Tibial nerve (tissue), 4 donors: Measurements from ENCODE around the gene SLC7A4. TPM values are rescaled to one million over a fixed set of nuclear protein-coding genes. Genes with fewer than 3 reads are reported as not detected.
"Not testable (repeated sequence)": the region's sequence is repeated elsewhere in the genome, so short reads cannot be mapped to it uniquely, and the experiment has no call there.

ENCODE experiments used
- DNase-seq, 2 donors: peaks; one replicate each; pipeline ENCODE4 v3.0.0-alpha.2; 2019; ENCODE audit warnings: low spot score in 2 of 2
- H3K27ac ChIP-seq, 4 donors: fragments of 200-600 bp; sonication (generic) in 3 of 4; one replicate each; pipeline ENCODE4 v1.5.1; 2017 to 2019; ENCODE audit warnings: mild to moderate bottlenecking in 1 of 4
- H3K27me3 ChIP-seq, 2 donors: fragments of 200-600 bp; sonication (generic) in 1 of 2; one replicate each; pipeline versions ENCODE4 v1.5.1 to v1.6.0; 2017 to 2019
- H3K36me3 ChIP-seq, 3 donors: fragments of 200-600 bp; sonication (generic); one replicate each; pipeline ENCODE4 v1.5.1; 2018 to 2019
- H3K4me1 ChIP-seq, 4 donors: fragments of 200-600 bp; sonication (generic) in 3 of 4; one replicate each; pipeline ENCODE4 v1.5.1; 2017 to 2019
- H3K4me3 ChIP-seq, 4 donors: fragments of 200-600 bp; sonication (generic) in 3 of 4; one replicate each; pipeline ENCODE4 v1.5.1; 2017 to 2019; ENCODE audit warnings: mild to moderate bottlenecking in 1 of 4, moderate library complexity in 1 of 4
- H3K9me3 ChIP-seq, 4 donors: fragments of 200-600 bp; sonication (generic) in 3 of 4; one replicate each; pipeline ENCODE4 v1.5.1; 2017 to 2019
- EP300 ChIP-seq, 2 donors: sonication (generic); formaldehyde crosslinking; IDR thresholded peaks; one replicate each; pipeline ENCODE4 v1.6.1; 2017; ENCODE audit warnings: antibody characterized with exemption in 2 of 2, mild to moderate bottlenecking in 1 of 2
- POLR2A ChIP-seq, 2 donors: fragments of 450-650 bp; IDR thresholded peaks; one replicate each; pipeline ENCODE4 v1.6.1; 2017; ENCODE audit warnings: antibody characterized with exemption in 2 of 2, mild to moderate bottlenecking in 2 of 2, moderate library complexity in 2 of 2
- WGBS, 2 donors: methylation state at CpG; one replicate each; pipeline ENCODE4 v1.1.5; 2018; 5-methylcytosine and 5-hydroxymethylcytosine counted together
- total RNA-seq, 4 donors: library from RNA; depleted of rRNA; stranded (reverse); fragments of >200 nt; gene quantifications; one replicate each; pipeline ENCODE4 v1.1.0, GENCODE V29; 2016
- TF ChIP-seq, protein P1 (sequence below), 5 experiments: fragments of 200-600 bp in 3 of 5; fragments of 450-650 bp in 2 of 5; sonication (generic) in 3 of 5; IDR thresholded peaks; one replicate each; pipeline ENCODE4 v1.5.1; 2016 to 2019; ENCODE audit warnings: antibody characterized with exemption in 5 of 5, mild to moderate bottlenecking in 3 of 5, moderate library complexity in 2 of 5

Gene SLC7A4
- total RNA-seq, 4 donors from 2014 or later: 0.22 to 1.3 TPM; not detected in 2

DNA sequence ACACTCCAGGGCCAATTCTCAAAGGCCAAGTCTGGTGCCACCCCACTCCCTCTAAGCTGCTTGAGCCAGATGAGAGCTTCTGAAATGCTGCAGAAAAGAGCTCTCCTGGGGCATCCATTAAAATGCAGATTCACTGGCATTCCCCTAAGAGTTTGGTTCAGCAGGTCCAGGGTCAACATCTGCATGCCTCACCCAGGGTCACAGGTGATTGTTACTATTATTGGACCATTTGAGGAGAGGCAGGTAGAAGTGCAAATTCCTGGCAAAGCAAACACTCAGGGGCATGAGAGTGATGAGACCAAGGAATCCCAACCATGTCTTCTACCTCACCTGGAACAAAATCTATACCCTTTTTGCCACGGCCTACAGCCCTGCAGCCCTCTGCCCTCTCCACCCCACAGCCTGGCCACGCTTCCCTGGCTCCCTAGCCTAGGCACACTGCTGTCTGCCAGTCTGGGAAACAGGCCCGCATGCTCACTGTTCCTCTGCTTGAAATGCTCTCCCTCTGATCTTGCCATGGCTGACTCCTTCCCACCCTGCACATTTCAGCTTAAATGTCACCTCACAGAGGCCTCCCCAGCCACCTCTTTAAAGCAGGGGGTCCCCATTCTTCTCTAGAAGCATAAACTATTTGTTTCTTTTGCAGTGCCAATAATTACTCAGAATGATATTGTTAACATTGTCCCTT lies 21.8 kb downstream of the SLC7A4 start:
- H3K4me1 ChIP-seq: peaks cover 0 to 20% (median 18%) of the 10 kb centered on the region in 4 donors
- no peaks in the 10 kb centered on the region for H3K9me3 ChIP-seq
- H3K4me3 ChIP-seq: no peak overlapping the region
- no peaks in the 10 kb centered on the region for H3K27me3 ChIP-seq
- H3K36me3 ChIP-seq: no peaks in the 10 kb centered on the region
- no peak overlapping the region for H3K27ac ChIP-seq
- DNase-seq: no peak
- no peak for TF ChIP-seq POLR2A (IDR thresholded peaks at IDR 0.05)
- no peak for TF ChIP-seq EP300 (IDR thresholded peaks at IDR 0.05)
- TF ChIP-seq, protein P1, sequence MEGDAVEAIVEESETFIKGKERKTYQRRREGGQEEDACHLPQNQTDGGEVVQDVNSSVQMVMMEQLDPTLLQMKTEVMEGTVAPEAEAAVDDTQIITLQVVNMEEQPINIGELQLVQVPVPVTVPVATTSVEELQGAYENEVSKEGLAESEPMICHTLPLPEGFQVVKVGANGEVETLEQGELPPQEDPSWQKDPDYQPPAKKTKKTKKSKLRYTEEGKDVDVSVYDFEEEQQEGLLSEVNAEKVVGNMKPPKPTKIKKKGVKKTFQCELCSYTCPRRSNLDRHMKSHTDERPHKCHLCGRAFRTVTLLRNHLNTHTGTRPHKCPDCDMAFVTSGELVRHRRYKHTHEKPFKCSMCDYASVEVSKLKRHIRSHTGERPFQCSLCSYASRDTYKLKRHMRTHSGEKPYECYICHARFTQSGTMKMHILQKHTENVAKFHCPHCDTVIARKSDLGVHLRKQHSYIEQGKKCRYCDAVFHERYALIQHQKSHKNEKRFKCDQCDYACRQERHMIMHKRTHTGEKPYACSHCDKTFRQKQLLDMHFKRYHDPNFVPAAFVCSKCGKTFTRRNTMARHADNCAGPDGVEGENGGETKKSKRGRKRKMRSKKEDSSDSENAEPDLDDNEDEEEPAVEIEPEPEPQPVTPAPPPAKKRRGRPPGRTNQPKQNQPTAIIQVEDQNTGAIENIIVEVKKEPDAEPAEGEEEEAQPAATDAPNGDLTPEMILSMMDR (IDR thresholded peaks at IDR 0.05): no peak
- WGBS, 2 donors: 92 to 93% methylated on average over 3 of the region's 3 CpGs

DNA sequence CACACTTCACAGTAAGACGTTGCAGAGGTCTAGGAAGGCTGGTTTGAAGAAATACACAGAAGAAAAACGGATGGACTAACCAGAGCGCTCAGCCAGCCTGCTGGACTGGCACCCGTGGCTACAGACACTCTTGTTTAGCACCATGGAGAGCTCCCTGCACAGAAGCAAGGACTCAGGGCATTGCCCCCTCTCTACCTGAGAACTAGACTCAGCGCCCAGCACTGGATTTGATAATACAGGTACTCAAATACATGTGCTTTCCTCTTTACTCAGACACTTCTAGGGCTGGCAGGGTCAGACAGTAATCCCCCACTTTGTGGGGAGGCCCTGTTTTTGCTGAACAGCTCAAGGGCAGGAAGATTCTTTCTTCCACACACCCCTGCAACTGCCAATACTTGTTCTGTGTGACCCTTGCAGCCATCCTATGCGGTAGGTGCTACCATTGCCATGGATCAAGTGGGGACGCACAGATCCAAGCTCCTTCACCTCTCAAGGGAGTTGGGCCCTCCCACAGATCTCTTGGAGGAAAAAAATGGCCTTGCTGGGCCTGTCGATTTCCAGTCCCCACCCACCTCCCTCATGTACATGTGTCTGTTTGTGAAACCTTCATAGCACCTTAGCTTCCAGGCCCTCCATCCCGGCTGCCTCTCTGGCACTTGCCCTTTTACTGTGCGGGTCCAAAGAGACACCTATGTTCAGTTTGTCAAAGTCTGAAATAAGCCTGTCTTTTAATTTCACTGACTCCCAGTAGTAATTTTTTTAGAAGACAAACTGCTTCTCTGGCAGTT lies 22.5 kb downstream of the SLC7A4 start:
- no peak for DNase-seq
- 52% methylated on average over 9 to 10 of the region's 10 CpGs for WGBS, 2 donors
- TF ChIP-seq, protein P1 (IDR thresholded peaks at IDR 0.05): no peak
- TF ChIP-seq EP300 (IDR thresholded peaks at IDR 0.05) (no peak), POLR2A (IDR thresholded peaks at IDR 0.05) (no peak)

DNA sequence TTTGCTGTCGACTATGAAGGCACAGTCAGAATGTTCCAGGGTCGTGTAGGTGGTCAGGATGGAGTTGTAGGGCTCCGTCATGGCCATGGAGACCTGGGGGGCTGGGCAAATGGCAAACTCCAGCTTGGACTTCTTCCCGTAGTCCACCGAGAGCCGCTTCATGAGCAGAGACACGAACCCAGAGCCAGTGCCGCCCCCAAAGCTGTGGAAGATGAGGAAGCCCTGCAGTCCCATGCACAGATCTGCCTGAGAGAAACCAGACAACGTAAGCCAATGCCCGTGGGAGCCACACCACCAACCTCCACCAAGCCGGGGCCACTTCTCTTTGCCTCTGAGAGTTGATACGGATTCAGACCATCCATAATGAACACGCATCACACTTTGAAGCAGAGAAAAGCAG lies 23.2 kb downstream of the SLC7A4 start:
- H3K4me3 ChIP-seq, H3K36me3 ChIP-seq, DNase-seq, H3K27ac ChIP-seq, H3K27me3 ChIP-seq, H3K9me3 ChIP-seq, H3K4me1 ChIP-seq: not testable (repeated sequence)
- WGBS, 2 donors: 89 to 92% methylated on average over 13 of the region's 13 CpGs

More for the DNA sequence above, 22.5 kb downstream of the SLC7A4 start:
- Histone ChIP-seq H3K36me3 (no peaks in the 10 kb centered on the region), H3K9me3 (no peaks in the 10 kb centered on the region), H3K27me3 (no peaks in the 10 kb centered on the region), H3K27ac (no peak overlapping the region), H3K4me1 (peaks cover 0 to 13% (median 10%) of the 10 kb centered on the region in 4 donors), H3K4me3 (no peak overlapping the region)

DNA sequence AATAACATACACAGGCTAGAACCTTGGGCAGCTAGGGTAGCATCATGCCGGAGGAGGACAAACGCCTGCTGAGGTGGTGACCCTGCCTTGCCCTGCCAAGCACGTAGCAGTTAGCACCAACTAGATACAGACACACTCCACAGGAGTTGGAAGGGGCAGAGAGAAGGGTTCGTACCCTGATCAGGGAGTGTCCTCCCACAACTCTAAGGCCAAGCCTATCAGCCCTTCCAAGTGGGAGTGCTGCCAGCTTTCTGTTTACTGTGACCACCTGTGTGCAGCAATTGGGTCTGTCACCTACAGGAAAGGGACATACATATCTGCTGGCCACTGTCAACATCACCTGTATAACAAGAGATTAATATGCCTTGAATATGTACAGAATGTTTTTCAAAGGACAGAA lies 28.6 kb downstream of the SLC7A4 start:
- H3K9me3 ChIP-seq: no peaks in the 10 kb centered on the region
- H3K36me3 ChIP-seq: peaks cover 0 to 19% (median 9%) of the 10 kb centered on the region in 3 donors
- 68 to 77% methylated on average over 4 of the region's 4 CpGs for WGBS, 2 donors
- H3K4me1 ChIP-seq: peaks cover 0 to 41% (median 30%) of the 10 kb centered on the region in 4 donors
- TF ChIP-seq POLR2A (IDR thresholded peaks at IDR 0.05) (no peak), EP300 (IDR thresholded peaks at IDR 0.05) (no peak)
- TF ChIP-seq, protein P1 (IDR thresholded peaks at IDR 0.05): no peak
- no peaks in the 10 kb centered on the region for H3K27me3 ChIP-seq
- H3K27ac ChIP-seq: peak overlapping the region in 1 of 4 donors; percentile 99
- H3K4me3 ChIP-seq: no peak overlapping the region
- DNase-seq: no peak

DNA sequence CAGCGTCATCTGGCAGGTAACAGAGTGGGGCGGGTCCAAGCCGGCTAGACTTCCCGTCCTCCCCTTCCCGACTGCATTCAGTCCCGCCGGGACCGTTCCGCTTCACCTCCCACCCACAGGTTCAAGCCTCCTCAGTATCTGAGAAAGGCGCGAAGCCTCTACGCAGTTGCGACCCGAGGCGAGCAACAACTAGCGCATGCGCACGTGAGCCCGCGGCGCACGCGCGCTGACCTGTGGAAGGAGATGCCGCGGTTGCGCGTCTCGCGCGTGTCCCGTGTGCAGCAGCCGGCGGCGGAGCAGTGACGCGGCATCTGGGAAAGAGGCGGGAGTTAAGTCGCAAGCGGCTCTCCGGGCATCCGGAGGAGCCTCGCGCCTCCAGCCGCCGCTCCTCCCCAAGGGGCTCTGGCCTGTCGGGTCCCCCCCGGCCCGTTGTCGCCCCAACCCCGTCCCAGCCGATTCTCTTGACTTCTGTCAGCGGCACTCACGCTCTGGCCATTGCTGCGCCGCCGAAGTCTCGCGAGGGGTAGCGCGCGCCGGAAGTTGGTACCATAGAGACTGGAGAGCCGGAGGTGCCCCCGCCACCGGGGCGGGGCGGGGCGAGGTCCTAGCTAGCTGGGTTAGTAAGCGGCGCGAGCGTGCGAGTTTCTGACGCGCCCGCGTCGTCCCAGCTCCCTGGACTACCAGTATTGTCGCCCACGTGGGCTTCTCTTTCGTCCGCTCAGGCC lies 30.6 kb downstream of the SLC7A4 start, which contains the start of gene THAP7:
THAP7 (minus strand) TSS at position 518 of the 725 bp plus-strand sequence; CDS start at position 311, 207 bp downstream.
- TF ChIP-seq, protein P1 (IDR thresholded peaks at IDR 0.05): peak in 1 of 5 experiments; percentile 16
- TF ChIP-seq POLR2A (IDR thresholded peaks at IDR 0.05) (peak; percentile 69 to 87), EP300 (IDR thresholded peaks at IDR 0.05) (peak; percentile 90 to 94)
- peak; percentile 95 to 97 for DNase-seq
- Histone ChIP-seq H3K4me1 (peaks cover 0 to 42% (median 30%) of the 10 kb centered on the region in 4 donors), H3K4me3 (peak within 1 kb of the TSS; percentile 59 to 90 (median 84)), H3K27ac (peak within 1 kb of the TSS; percentile 96 to 99 (median 98)), H3K36me3 (peaks cover 0 to 39% (median 9%) of the 10 kb centered on the region in 3 donors), H3K9me3 (no peaks in the 10 kb centered on the region), H3K27me3 (no peaks in the 10 kb centered on the region)
- WGBS, 2 donors: 0 to 1% methylated on average over 55 to 59 of the region's 83 CpGs
